HG03196 (cell line): ENCODE measurements around the gene SCMH1.
A peak's percentile ranks its signal among the peaks of the same experiment; 100 is the strongest.
"Not testable (repeated sequence)": the region's sequence is repeated elsewhere in the genome, so short reads cannot be mapped to it uniquely, and the experiment has no call there.

Experiments
- ATAC-seq: cut with Tn5 transposase; IDR thresholded peaks from one replicate; pipeline ENCODE4 v1.9.1; 2021; ENCODE audit not compliant: unreplicated experiment

SCMH1 gene

DNA sequence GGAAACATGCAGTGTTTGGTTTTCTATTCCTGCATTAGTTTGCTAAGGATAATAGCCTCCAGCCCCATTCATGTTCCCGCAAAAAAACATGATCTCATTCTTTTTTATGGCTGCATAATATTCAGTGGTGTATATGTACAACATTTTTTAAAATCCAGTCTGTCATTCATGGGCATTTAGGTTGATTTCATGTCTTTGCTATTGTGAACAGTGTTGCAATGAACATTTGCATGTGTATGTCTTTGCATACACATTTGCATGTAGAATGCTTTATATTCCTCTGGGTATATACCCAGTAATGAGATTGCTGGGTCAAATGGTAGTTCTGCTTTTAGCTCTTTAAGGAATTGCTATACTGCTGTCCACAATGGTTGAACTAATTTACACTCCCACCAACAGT is 9.0 kb upstream of the SCMH1 start:
- ATAC-seq: not testable (repeated sequence)

DNA sequence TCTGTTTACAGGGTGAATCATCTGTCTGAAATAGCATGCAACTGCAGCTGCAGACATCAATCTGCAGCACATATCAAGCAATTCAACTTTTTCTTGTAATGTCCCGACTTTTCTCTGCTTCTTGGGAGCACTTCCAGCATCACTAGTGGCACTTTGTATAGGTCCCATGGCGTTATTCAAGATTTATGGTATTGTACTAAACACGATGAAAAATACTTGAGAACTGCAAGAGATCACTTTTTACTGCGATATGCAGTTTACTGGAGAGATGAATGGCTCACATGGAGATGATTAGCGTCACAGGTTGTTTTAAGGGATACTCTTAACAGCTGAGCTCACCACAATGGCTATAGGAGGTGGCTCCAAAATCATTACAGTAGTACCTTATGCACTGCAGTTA is 7.2 kb upstream of the SCMH1 start:
- ATAC-seq: no peak

DNA sequence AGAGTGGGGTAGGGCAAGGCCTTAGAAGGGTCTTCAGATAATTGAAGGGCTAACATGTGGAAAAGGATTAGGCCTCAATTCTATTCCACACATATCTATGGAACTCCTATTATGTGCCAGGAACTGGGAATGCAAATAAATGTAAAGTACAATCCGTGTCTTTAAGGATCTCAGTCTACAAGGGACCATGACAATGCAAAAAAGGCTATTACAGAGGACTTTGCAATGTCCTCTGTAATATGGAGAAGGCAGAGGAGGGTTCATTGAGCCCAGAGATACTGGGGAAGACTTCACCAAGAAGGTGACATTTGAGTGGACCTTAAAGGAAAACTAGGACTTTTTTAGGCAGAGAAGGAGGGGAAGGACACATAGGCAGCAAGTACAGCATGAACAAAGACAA is 4.5 kb upstream of the SCMH1 start:
- no peak for ATAC-seq

DNA sequence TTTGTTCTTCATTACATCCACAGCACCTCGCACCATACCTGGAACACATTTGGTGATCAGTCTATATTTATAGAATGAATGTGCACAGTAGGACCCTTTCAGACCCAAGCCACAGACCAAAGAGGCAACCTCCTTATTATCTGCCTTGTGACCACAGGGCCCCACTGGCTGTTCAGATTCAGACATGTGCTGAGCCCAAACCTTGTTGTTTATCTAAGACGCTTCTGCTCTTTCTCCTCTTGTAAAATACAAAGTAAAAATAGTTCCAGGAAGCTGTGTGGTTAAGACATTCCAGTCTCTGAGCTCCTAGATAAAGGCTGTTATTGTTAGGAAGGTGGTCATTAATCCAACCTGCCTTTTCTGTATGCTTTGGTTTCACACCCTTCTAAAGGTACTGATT is 3.6 kb upstream of the SCMH1 start:
- no peak for ATAC-seq

DNA sequence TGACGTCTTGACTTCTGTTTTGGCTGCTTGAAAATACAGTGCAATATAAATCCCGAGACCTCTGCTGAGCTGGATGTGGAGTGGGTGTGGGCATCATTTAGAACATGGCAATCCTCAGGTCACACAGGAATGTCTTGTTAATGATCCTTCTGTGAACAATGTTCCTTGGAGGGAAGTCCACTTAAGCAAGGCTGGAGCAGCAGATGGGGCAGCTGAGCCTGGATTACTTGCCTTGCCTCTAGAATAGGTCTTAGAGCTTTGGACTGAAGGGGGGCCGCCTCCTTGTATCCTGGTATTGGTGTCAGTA is 926 bp upstream of the SCMH1 start:
- ATAC-seq: no peak

DNA sequence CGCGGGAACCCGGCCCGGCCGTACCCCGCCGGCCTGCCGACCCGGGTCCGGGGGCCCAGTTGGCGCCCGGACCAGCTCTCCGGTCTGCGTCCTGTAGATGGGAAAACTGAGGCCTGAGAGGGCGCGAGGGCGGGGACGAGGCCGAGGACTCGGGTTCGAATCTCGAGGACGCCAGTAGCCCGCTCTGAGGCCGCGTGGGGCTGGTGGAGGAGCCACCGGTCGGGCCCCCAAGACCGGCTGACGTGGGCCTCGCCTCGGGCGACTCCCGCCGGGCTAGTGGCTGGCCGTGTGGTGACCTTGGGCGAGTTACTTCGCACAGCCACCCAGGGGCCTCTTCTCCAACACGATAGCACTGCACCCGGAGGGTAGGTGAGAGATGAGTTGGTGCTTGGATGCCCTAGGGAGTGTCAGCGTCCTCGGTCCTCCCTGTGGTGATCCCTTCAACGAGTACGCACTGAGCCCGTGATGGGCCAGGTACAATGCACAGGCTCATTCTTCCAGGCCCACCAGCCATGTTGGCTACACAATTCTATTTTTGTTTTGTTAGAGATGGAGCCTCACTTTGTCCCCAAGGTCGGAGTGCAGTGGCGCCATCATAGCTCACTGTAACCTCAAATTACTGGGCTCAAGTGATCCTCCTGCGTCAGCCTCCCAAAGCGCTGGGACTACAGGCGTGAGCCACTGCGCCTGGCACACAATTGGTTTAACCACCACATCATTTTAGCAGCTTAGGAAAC is 404 bp upstream of the SCMH1 start:
- no peak for ATAC-seq

DNA sequence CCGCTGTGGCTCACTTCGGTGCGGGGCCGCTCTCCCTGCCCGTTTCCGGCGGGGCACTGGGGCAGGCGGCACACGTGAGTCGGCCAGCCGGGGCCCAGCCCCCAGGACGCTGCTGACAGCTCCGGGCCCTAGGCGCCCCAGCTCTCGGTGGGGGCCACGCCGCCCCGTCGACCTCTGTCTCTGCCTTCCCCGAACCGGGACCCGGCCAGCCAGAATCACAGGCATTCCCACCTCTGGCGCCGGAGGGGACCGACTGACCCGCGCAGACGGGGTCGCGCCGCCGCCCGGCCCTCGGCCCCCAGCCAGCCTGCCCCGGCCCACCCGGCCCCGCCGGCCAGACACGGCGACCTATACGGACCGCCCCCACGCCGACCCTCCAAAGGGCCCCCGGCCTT is 755 bp downstream of the SCMH1 start:
- peak; percentile 63 for ATAC-seq

DNA sequence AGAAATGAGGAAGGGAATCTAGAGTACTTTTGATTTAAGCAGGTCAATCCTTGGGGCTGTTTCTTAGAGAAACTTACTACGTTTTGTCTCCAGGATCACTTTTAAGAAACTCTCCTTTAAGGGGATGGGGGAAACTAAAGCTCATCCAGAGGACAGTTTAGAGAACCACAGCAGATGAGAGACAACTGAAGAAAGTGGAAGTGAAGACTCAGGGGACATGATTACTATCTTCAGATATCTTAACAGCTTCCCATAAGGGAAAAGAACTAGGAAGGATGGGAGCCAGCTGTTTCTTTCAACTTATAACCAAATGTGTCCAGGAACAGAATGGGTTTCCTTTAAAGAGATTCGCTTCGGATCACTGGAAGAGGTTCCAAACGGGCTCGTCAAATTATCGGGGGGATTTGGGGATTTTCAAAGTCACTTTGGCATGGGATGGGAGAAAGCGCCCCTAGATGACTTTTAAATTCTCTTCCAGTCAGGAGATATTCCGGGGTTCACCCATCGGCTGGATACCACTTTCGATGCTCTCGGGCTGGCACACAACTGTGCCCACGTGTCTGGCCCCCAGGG is 1.2 kb downstream of the SCMH1 start:
- no peak for ATAC-seq

DNA sequence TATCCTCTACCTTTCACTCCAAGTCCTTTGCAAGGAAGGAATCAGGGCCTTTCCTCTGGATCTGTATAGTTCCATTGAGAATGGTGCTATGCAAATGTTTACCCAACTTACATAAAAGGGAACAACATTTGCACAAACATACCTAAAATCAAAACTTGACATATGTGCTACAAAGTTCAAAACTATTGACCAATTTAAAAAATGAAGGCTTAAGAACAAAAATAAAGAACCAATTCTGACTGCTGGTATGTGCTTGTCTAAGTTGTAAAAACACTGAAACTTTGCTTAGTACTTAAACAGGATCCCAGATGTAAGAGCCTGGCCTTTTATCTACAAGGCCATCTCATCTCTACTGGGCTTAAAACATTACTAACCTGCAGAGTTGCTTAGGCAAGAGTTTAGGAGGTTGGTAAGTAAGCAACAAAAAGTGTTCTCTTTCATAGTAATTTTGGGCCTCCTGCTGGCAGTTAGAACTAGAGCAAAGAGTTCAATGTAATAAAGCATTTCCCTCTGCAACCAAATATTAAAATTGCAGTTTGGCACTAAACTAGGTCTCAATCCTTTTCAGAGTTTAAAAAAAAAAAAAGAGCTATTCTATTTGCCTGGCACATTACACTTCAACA is 2.0 kb downstream of the SCMH1 start:
- no peak for ATAC-seq

DNA sequence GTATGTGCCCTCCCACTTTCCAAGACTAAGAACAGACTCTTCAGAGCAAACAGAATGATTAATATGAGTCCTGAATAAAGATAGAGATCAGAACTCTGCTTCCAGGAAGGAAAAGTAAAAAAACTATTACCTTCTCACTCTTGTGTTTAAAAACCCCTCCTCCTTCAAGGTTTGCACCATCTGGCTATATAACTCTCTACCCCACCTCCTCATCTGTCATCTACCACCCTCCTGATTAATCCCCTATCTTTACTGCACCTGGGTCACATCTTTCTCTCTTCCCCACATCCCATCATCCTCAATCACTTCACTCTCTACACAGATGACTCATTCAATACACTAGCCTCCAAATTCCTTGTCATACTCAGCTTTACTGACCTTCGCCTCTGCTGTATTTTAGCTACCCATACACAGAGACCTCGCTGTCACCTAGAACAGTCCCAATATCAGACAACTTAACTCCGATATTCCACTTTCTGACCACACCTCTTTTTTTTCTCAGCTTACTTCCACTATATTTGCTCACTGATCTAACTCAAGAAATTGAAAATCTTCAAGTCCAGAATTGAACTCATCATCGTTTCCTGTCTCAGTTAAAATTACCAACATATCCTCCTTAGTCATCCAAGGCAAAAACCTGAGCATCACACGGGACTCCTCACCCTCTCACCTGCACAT is 3.7 kb downstream of the SCMH1 start:
- no peak for ATAC-seq

DNA sequence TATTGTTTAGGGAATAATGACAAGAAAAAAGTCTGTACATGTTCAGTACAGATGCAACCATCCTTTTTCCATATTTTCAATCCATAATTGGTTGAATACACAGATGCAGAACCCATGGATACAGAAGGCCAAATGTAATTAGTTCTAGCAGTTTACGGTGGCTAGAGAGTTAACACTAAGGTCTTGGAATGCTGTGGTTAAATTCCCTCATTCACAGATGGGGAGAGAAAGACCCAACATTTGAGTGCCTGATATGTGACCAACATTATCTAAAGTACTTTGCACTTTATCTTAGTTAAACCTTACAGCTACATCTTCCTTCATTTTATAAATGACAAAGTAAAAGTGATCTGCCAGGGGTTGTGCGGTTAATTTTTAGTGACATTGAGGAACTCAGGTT is 5.3 kb downstream of the SCMH1 start:
- no peak for ATAC-seq

DNA sequence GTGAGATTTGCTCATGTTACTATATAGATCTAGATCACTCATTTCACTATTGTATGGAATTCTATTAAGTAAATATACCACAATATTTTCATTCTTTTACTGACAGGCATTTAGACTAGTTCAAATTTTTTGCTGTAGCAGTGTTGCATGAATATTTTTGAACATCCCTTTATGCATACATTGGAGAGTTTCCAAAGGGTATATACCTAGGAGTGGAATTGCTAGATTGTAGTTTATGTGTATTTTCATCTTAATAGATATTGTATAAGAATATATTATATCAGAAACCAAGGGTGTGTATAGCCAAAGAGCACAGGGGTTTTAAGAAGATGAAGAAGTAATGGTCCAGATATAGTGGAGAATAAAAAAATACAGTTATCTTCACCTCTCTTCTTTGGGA is 6.2 kb downstream of the SCMH1 start:
- no peak for ATAC-seq

DNA sequence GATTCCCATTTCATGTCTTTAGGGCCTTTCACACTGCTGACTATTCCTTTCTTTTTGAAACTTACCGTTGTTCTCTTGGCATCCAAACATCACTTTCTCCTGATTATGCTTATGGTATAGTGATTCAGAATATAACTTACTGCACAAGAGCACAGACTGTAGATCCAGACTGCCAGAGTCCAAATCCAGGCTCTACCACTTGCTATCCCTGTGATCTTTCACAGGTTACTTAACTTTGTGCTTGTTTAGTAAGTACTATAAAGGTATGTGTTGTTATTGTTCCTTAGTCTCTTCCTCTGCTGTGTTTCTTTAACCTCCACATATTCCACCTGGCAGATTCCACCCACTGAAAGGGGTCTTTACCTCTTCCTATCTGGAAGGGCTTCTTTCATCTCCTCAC is 8.4 kb downstream of the SCMH1 start:
- no peak for ATAC-seq

DNA sequence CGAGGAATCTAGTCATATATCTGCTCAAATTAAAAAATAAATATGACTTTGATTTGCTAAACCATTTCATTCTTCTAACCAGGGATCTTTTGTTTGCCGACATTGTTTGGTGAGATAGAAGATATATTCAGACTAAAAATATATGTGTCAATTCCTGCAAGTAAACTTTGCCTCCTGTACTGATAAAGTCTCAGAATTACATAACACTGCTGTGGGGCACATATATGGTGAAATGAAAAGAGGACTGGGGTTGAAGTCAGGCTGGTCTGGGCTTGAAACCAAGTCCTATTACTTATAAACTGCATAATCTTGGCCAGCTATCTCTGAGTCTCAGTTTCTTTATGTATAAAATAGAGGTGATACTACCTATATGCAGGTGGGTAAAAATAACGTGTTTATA is 9.8 kb downstream of the SCMH1 start:
- no peak for ATAC-seq

DNA sequence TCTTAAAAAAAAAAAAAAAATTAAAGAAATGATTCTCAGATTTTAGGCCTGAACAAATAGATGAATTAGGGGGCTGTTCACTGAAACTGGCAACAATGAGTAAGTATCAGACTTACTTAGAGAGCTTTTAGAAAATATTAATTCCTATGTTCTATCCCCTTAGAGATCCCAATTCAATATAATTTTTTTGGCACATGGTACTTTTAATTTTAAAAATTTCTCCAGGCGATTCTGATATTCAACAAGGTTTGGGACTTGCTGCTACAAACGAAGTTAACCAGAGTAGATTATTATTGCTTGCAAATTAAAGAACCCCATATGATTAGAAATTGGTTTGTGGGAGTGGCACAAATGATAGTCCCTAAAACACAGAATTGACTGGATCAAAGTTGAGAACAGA is 11.4 kb downstream of the SCMH1 start:
- ATAC-seq: no peak

DNA sequence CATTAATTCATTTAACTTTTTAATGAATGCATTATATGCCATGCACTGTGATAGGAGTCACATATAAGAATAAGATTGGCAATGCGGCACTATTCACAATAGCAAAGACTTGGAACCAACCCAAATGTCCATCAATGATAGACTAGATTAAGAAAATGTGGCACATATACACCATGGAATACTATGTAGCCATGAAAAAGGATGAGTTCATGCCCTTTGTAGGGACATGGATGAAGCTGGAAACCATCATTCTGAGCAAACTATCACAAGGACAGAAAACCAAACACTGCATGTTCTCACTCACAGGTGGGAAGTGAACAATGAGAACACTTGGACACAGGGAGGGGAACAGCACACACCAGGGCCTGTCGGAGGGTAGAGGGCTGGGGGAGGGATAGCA is 12.9 kb downstream of the SCMH1 start:
- ATAC-seq: not testable (repeated sequence)

DNA sequence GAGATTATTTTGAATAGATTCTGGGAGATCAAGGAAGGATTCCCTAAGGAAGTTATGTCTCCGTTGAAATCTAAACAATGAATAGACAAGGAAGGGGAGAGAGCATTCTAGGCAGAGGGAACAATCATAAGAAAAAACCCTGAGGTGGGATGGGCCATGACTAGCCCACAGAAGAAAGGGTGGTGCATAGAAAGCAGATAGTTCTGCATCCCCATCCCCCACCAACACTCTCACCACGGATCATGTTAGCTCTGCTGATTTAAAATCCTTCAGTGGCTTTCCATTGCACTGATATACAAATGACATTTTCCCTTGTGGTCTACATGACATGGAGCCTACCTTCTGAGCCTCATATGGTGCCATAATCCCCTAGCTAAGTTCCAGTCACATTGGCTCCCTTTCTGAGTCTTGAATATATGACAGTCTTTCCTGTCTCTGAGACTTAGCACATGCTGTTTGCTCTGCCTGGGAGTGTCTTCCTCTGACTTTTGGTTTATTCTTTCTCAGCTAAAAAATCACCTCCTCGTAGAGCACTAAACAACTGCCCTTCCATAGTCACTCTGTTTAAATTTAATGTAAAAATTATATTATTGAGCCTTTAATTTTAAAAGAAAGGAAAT is 15.2 kb downstream of the SCMH1 start:
- ATAC-seq: no peak

DNA sequence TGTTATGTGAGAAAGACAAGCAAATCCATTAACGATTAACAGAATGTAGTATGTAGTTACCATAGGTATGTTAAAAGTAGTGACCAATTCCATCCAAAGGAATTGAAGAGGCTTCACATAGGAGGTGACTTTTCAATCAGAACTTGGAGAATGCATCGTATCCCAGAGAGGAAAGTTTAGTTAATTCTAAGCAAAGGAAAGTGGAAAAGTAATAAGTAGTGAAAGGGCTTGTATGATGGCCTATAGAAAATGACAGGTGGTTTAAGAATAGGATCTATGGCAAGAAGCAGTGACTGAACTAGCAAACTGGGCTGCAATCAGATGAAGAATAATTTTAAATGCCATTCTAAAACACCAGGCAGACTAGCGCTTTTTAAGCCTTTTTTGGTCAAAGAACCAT is 16.6 kb downstream of the SCMH1 start:
- no peak for ATAC-seq

DNA sequence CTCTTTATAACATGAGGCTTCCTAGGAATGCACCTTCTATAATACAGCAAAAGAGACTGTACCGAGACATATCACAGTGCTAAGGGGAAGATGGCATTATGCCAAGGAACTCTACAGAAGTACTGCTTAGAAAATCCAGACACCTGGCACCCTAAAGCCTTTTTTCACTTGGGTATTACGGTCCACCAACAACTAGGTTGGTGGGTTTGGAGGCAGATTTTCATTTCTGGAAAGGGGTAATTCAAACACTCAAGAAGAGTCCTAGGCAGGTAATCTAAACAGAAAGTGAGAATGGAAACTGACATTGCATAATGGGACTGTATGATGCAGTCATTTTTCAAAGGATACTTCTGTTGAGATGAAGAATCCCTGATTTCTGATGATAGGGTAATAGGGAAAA is 19.6 kb downstream of the SCMH1 start:
- peak; percentile 70 for ATAC-seq

DNA sequence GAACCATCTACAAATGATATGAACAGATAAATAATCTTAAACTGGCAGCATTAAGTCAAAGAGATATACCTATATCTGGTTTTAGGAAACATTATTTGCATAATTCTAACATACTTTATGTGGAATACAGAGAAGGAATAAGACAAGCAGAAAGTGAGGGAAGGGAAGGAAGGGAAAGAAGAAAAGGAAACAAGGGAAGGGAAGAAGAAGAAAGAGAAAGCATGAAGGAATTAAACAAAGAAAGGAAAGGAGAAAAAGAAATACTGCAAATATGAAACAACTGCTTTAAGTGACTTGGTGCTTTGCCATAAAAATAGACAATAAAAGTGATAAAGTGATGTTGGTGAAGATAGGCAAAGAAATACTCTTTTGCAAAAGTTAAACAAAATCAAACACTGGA is 20.1 kb downstream of the SCMH1 start:
- ATAC-seq: no peak

DNA sequence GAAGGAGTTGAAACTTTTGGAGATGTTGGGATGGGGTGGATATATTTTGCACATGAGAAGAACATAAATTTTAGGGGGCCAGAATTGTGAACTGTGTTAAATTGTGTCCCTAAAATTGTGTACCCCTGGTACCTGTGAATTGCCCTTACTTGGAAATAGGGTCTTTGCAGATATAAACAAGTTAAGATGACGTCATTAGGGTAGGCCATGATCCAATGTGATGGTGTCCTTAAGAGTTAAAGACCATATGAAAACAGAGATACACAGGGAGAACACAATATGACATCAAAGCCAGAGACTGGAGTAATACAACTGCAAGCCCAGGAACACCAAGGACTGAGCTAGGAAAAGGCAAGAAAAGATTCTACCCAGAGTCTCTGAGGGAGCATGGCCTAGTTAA is 24.0 kb downstream of the SCMH1 start:
- ATAC-seq: no peak

DNA sequence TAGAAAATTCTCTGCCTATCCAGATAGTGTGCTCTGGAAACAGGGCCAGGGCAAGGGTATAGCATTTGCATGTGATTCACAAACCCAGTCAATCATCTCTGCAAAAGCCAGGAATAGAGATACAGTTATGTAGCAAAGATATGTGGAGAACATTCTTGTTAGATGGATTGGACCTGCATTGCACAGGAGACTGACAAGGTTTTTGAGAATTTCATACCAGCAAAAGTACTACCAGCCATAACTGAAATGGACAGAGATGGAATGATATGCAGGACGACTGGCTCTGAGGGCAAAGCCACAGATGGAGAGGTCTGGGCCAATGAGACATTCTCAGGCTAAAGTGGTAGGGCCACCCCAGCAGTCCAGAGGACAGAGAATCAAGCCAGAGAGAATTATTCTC is 24.7 kb downstream of the SCMH1 start:
- no peak for ATAC-seq
